HEK293 (cell line): ENCODE measurements around the gene PIGW.

Experiments used
- CTCF ChIA-PET: fragments of 350-600 bp; formaldehyde crosslinking; extraction: SDS; loops from one replicate; lab custom pipeline; 2021; ENCODE audit warnings: antibody characterized with exemption; lab: Yijun Ruan, JAX
- POLR2A ChIA-PET: fragments of 300-600 bp; formaldehyde crosslinking; extraction: SDS; loops from one replicate; lab custom pipeline; 2020; ENCODE audit warnings: antibody characterized with exemption, inconsistent platforms; lab: Yijun Ruan, JAX
- H3K27ac ChIP-seq: fragments of 200-500 bp; sonication (Bioruptor generic); 2 replicates; pipeline ENCODE4 v1.5.1; 2014; ENCODE audit warnings: low read depth, low read length, control low read depth, inconsistent platforms; ENCODE audit errors: extremely low read depth
- H3K36me3 ChIP-seq, 2 experiments: fragments of 200-500 bp in 1 of 2; sonication (Bioruptor generic) in 1 of 2; 1 replicate in 1 of 2; 2 replicates in 1 of 2; pipeline ENCODE4 v1.5.1; 2014 to 2017; ENCODE audit warnings: inconsistent platforms in 2 of 2, low read length in 2 of 2; ENCODE audit not compliant: control insufficient read depth in 2 of 2, insufficient read depth in 1 of 2
- H3K4me1 ChIP-seq: fragments of 200-500 bp; sonication (Bioruptor generic); 2 replicates; pipeline ENCODE4 v1.5.1; 2014; ENCODE audit warnings: mild to moderate bottlenecking, low read length, inconsistent platforms; ENCODE audit not compliant: control insufficient read depth, insufficient read depth
- H3K4me3 ChIP-seq: 2 replicates; pipeline ENCODE4 v1.5.1; 2011; ENCODE audit warnings: low read depth, mild to moderate bottlenecking, control low read depth, low read length, moderate library complexity
- H3K9me3 ChIP-seq: fragments of 200-500 bp; sonication (Bioruptor generic); 2 replicates; pipeline ENCODE4 v1.5.1; 2014; ENCODE audit warnings: low read depth, low read length, inconsistent platforms; ENCODE audit not compliant: control insufficient read depth, insufficient read depth
- BCL11A ChIP-seq: fragments of 450-650 bp; formaldehyde crosslinking; IDR thresholded peaks from 2 replicates; pipeline ENCODE4 v1.5.1; 2016; ENCODE audit warnings: low read depth, missing biosample characterization, missing genetic modification characterization
- GLI4 ChIP-seq: fragments of 450-650 bp; formaldehyde crosslinking; IDR thresholded peaks from 2 replicates; pipeline ENCODE4 v1.5.1; 2016; ENCODE audit warnings: missing biosample characterization, missing genetic modification characterization
- GLIS1 ChIP-seq: fragments of 450-650 bp; formaldehyde crosslinking; IDR thresholded peaks from 2 replicates; pipeline ENCODE4 v1.5.1; 2016; ENCODE audit warnings: missing biosample characterization, missing genetic modification characterization
- HOXA7 ChIP-seq: sonication (generic); formaldehyde crosslinking; IDR thresholded peaks from 2 replicates; pipeline ENCODE4 v1.8.1; 2022; ENCODE audit warnings: missing genetic modification reagents, borderline replicate concordance
- KLF1 ChIP-seq: fragments of 450-650 bp; formaldehyde crosslinking; IDR thresholded peaks from 2 replicates; pipeline ENCODE4 v1.5.1; 2016; ENCODE audit warnings: missing biosample characterization, missing genetic modification characterization
- KLF16 ChIP-seq: fragments of 450-650 bp; formaldehyde crosslinking; IDR thresholded peaks from 2 replicates; pipeline ENCODE4 v1.5.1; 2017; ENCODE audit warnings: missing biosample characterization, missing genetic modification characterization
- OVOL3 ChIP-seq: fragments of 450-650 bp; formaldehyde crosslinking; IDR thresholded peaks from 2 replicates; pipeline ENCODE4 v1.5.1; 2016; ENCODE audit warnings: missing biosample characterization, missing genetic modification characterization
- ZBTB21 ChIP-seq: fragments of 450-650 bp; formaldehyde crosslinking; IDR thresholded peaks from 2 replicates; pipeline ENCODE4 v1.5.1; 2017; ENCODE audit warnings: missing biosample characterization, missing genetic modification characterization
- ZBTB49 ChIP-seq: fragments of 450-650 bp; formaldehyde crosslinking; IDR thresholded peaks from 2 replicates; pipeline ENCODE4 v1.5.1; 2016; ENCODE audit warnings: missing biosample characterization, missing genetic modification characterization, low read depth
- ZBTB8A ChIP-seq: fragments of 450-650 bp; formaldehyde crosslinking; IDR thresholded peaks from 2 replicates; pipeline ENCODE4 v1.5.1; 2016; ENCODE audit warnings: missing biosample characterization, missing genetic modification characterization
- ZFP37 ChIP-seq: fragments of 450-650 bp; formaldehyde crosslinking; IDR thresholded peaks from 2 replicates; pipeline ENCODE4 v1.5.1; 2016; ENCODE audit warnings: missing biosample characterization, missing genetic modification characterization
- ZNF155 ChIP-seq: fragments of 450-650 bp; formaldehyde crosslinking; IDR thresholded peaks from 2 replicates; pipeline ENCODE4 v1.5.1; 2016; ENCODE audit warnings: missing biosample characterization, missing genetic modification characterization
- ZNF174 ChIP-seq: fragments of 450-650 bp; formaldehyde crosslinking; IDR thresholded peaks from 2 replicates; pipeline ENCODE4 v1.5.0; 2017; ENCODE audit warnings: missing biosample characterization, mild to moderate bottlenecking, missing genetic modification characterization
- ZNF184 ChIP-seq: fragments of 450-650 bp; IDR thresholded peaks from 2 replicates; pipeline ENCODE4 v1.5.1; 2018; ENCODE audit warnings: missing biosample characterization, mild to moderate bottlenecking, missing genetic modification characterization
- ZNF341 ChIP-seq: fragments of 450-650 bp; formaldehyde crosslinking; IDR thresholded peaks from 2 replicates; pipeline ENCODE4; 2016; ENCODE audit warnings: low read depth, missing biosample characterization, missing genetic modification characterization
- ZNF362 ChIP-seq: fragments of 450-650 bp; formaldehyde crosslinking; IDR thresholded peaks from 2 replicates; pipeline ENCODE4 v1.5.1; 2016; ENCODE audit warnings: missing biosample characterization, missing genetic modification characterization
- ZNF426 ChIP-seq: fragments of 450-650 bp; formaldehyde crosslinking; IDR thresholded peaks from 2 replicates; pipeline ENCODE4 v1.5.1; 2017; ENCODE audit warnings: missing biosample characterization, missing genetic modification characterization, mild to moderate bottlenecking, inconsistent platforms, moderate library complexity
- ZNF558 ChIP-seq: fragments of 450-650 bp; formaldehyde crosslinking; IDR thresholded peaks from 2 replicates; pipeline ENCODE4 v1.5.1; 2016; ENCODE audit warnings: missing biosample characterization, missing genetic modification characterization
- ZNF561 ChIP-seq: fragments of 450-650 bp; IDR thresholded peaks from 2 replicates; pipeline ENCODE4 v1.5.1; 2018; ENCODE audit warnings: missing biosample characterization, missing genetic modification characterization, borderline replicate concordance
- ZNF596 ChIP-seq: fragments of 450-650 bp; IDR thresholded peaks from 2 replicates; pipeline ENCODE4 v1.5.0; 2018; ENCODE audit warnings: missing biosample characterization, mild to moderate bottlenecking, missing genetic modification characterization, moderate library complexity
- ZNF670 ChIP-seq: fragments of 450-650 bp; formaldehyde crosslinking; IDR thresholded peaks from 2 replicates; pipeline ENCODE4 v1.5.1; 2016; ENCODE audit warnings: missing biosample characterization, missing genetic modification characterization, low read depth
- ZNF785 ChIP-seq: fragments of 450-650 bp; formaldehyde crosslinking; IDR thresholded peaks from 2 replicates; pipeline ENCODE4 v1.5.1; 2016; ENCODE audit warnings: missing biosample characterization, missing genetic modification characterization
- ZNF843 ChIP-seq: fragments of 450-650 bp; formaldehyde crosslinking; IDR thresholded peaks from 2 replicates; pipeline ENCODE4 v1.5.1; 2016; ENCODE audit warnings: missing biosample characterization, missing genetic modification characterization
- ZXDB ChIP-seq: fragments of 450-650 bp; formaldehyde crosslinking; IDR thresholded peaks from 2 replicates; pipeline ENCODE4 v1.5.1; 2016; ENCODE audit warnings: missing biosample characterization, missing genetic modification characterization
- TF ChIP-seq, protein P1 (sequence below): fragments of 450-650 bp; formaldehyde crosslinking; IDR thresholded peaks from 2 replicates; pipeline ENCODE4 v1.5.1; 2017; ENCODE audit warnings: missing biosample characterization, mild to moderate bottlenecking, missing genetic modification characterization, moderate library complexity
- TF ChIP-seq, protein P2 (sequence below): fragments of 450-650 bp; formaldehyde crosslinking; optimal IDR thresholded peaks from 2 replicates; pipeline ENCODE3; 2016; ENCODE audit warnings: missing biosample characterization, mild to moderate bottlenecking, missing genetic modification characterization
- TF ChIP-seq, protein P3 (sequence below): fragments of 450-650 bp; IDR thresholded peaks from 2 replicates; pipeline ENCODE4 v1.5.1; 2018; ENCODE audit warnings: missing biosample characterization, mild to moderate bottlenecking, missing genetic modification characterization

PIGW gene

DNA sequence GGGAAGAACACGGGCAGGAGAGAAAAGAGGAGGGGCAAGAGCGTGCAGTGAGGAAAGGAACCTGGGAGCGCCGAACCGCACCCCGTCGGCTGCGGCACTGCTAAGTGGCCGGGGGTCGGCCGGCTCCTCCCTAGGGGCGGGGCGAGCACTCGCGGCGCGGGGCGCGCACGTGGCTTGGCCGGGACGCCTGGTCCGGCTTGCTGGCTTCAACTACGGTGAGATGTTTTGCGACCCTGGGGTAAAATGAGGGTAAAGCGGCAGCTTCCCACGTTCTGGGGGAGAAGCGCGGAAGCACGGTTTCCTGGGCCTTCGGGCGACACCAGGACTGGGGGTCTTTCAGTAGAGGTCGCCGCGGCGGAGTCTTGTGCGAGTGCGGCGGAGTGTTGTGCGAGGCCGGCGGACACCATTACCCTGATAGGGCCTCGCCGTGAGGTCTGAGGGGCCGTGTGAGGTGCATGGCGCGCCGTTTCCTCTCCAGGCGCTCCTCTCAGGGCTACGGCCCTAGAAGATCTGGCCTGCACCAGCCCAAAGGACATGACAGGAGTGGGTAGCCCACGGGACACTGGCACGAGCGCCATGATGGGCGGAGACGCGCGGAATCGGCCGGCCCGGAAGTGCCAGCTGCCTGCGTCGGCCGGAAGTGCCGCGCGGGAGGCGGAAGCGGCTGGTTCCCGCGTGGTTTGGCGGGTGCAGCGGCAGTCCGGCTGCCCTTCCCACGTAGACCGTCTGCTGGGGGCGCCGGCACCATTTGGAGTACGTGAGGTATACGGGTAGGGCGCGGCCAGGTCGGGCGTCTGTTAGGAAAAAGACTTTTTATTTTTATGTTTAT lies at the start of gene PIGW, which contains the start of gene MYO19 (continued):
- TF ChIP-seq, protein P1, sequence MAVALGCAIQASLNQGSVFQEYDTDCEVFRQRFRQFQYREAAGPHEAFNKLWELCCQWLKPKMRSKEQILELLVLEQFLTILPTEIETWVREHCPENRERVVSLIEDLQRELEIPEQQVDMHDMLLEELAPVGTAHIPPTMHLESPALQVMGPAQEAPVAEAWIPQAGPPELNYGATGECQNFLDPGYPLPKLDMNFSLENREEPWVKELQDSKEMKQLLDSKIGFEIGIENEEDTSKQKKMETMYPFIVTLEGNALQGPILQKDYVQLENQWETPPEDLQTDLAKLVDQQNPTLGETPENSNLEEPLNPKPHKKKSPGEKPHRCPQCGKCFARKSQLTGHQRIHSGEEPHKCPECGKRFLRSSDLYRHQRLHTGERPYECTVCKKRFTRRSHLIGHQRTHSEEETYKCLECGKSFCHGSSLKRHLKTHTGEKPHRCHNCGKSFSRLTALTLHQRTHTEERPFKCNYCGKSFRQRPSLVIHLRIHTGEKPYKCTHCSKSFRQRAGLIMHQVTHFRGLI (tag by site-specific recombination): peak; percentile 97
- TF ChIP-seq KLF1 (peak; percentile 57), ZNF843 (tag by site-specific recombination) (no peak; the same call in 1 of the 2 replicates), ZNF670 (tag by site-specific recombination) (no peak), BCL11A (0 out of 2 replicates have a peak, but pooled peaks have one; percentile 38), ZNF155 (tag by site-specific recombination) (no peak), ZNF341 (tag by site-specific recombination) (peak; percentile 73), ZBTB8A (tag by site-specific recombination) (peak; percentile 50; the same call in 1 of the 2 replicates), GLI4 (tag by site-specific recombination) (peak; percentile 76), ZNF426 (tag by site-specific recombination) (no peak), ZNF174 (no peak), ZNF362 (tag by site-specific recombination) (no peak), ZNF785 (tag by site-specific recombination) (peak; percentile 12; the same call in 1 of the 2 replicates), ZFP37 (tag by site-specific recombination) (0 out of 2 replicates have a peak, but pooled peaks have one; percentile 59), ZNF561 (tag by site-specific recombination) (peak; percentile 39; the same call in 1 of the 2 replicates), ZNF558 (no peak), GLIS1 (tag by site-specific recombination) (peak; percentile 72), HOXA7 (CRISPR knock-in tag) (no peak), KLF16 (tag by site-specific recombination) (peak; percentile 74; the same call in 1 of the 2 replicates), ZBTB21 (tag by site-specific recombination) (peak; percentile 48; the same call in 1 of the 2 replicates)
- TF ChIP-seq, protein P2, sequence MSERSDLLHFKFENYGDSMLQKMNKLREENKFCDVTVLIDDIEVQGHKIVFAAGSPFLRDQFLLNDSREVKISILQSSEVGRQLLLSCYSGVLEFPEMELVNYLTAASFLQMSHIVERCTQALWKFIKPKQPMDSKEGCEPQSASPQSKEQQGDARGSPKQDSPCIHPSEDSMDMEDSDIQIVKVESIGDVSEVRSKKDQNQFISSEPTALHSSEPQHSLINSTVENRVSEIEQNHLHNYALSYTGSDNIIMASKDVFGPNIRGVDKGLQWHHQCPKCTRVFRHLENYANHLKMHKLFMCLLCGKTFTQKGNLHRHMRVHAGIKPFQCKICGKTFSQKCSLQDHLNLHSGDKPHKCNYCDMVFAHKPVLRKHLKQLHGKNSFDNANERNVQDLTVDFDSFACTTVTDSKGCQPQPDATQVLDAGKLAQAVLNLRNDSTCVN: peak; percentile 96
- TF ChIP-seq, protein P3, sequence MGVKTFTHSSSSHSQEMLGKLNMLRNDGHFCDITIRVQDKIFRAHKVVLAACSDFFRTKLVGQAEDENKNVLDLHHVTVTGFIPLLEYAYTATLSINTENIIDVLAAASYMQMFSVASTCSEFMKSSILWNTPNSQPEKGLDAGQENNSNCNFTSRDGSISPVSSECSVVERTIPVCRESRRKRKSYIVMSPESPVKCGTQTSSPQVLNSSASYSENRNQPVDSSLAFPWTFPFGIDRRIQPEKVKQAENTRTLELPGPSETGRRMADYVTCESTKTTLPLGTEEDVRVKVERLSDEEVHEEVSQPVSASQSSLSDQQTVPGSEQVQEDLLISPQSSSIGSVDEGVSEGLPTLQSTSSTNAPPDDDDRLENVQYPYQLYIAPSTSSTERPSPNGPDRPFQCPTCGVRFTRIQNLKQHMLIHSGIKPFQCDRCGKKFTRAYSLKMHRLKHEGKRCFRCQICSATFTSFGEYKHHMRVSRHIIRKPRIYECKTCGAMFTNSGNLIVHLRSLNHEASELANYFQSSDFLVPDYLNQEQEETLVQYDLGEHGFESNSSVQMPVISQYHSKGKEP: 0 out of 2 replicates have a peak, but pooled peaks have one; percentile 37

- Histone ChIP-seq H3K4me1 (no peaks in the 10 kb centered on the region), H3K9me3 (no peaks in the 10 kb centered on the region), H3K27ac (no peak overlapping the region), H3K36me3 (peaks cover 15 to 20% of the 10 kb centered on the region in 2 experiments), H3K4me3 (no peak overlapping the region)
- ChIA-PET POLR2A (interaction anchor here (0.6 to 1.6 kb wide), 2 partner anchors 561 to 676 kb away, joined by 3 to 5 read pairs; partner anchors contain the start of gene TAF15), CTCF (interaction anchor here (1.0 to 1.9 kb wide), 5 partner anchors 336 to 538 kb away, joined by 3 to 12 read pairs (median 4); no protein-coding TSS in a partner anchor)
- no peak for TF ChIP-seq ZNF184
- TF ChIP-seq, protein P3: no peak
- no peak for TF ChIP-seq ZBTB49
- no peak for TF ChIP-seq OVOL3
- no peak for TF ChIP-seq ZNF596
- no peak for TF ChIP-seq ZXDB
Observed at GRCh38 chr17:36485027-36485426, 49.8 kb upstream of the PIGW start.
